Adipocyte (in vitro differentiated cells): ENCODE data around the gene PPP1R3D.
"Not testable (repeated sequence)": the region's sequence is repeated elsewhere in the genome, so short reads cannot be mapped to it uniquely, and the experiment has no call there.

Source experiments
- DNase-seq: peaks from one replicate; pipeline ENCODE4 v3.0.0-alpha.2; 2015; ENCODE audit warnings: low read depth
- H3K27me3 ChIP-seq: replicated peaks from 2 replicates; pipeline ENCODE4 v1.7.0; 2013; ENCODE audit warnings: mild to moderate bottlenecking, low read length, moderate library complexity; ENCODE audit not compliant: control insufficient read depth, insufficient read depth
- H3K36me3 ChIP-seq: 2 replicates; pipeline ENCODE4 v1.7.0; 2013; ENCODE audit warnings: low read length, mild to moderate bottlenecking, moderate library complexity; ENCODE audit not compliant: control insufficient read depth, insufficient read depth, severe bottlenecking
- H3K4me1 ChIP-seq: 2 replicates; pipeline ENCODE4 v1.7.0; 2013; ENCODE audit warnings: mild to moderate bottlenecking, low read length, moderate library complexity; ENCODE audit not compliant: control insufficient read depth, insufficient read depth
- H3K4me3 ChIP-seq: 2 replicates; pipeline ENCODE4 v1.7.0; 2013; ENCODE audit warnings: mild to moderate bottlenecking, low read length, moderate library complexity
- H3K9ac ChIP-seq: 2 replicates; pipeline ENCODE4 v1.7.0; 2013; ENCODE audit warnings: mild to moderate bottlenecking, low read length, moderate library complexity
- H3K9me3 ChIP-seq: 2 replicates; pipeline ENCODE4 v1.7.0; 2013; ENCODE audit warnings: mild to moderate bottlenecking, low read length, moderate library complexity; ENCODE audit not compliant: control insufficient read depth

The PPP1R3D gene

GRCh38 chr20:59911041-59911440 lies 29.1 kb downstream of the PPP1R3D start:
- no peaks in the 10 kb centered on the region for H3K4me1 ChIP-seq
- H3K9ac ChIP-seq, result no peak overlapping the region
- H3K27me3 ChIP-seq, result no peaks in the 10 kb centered on the region
- no peak for DNase-seq
- H3K4me3 ChIP-seq, result no peak overlapping the region
- no peaks in the 10 kb centered on the region for H3K36me3 ChIP-seq
- H3K9me3 ChIP-seq, result no peaks in the 10 kb centered on the region

DNA sequence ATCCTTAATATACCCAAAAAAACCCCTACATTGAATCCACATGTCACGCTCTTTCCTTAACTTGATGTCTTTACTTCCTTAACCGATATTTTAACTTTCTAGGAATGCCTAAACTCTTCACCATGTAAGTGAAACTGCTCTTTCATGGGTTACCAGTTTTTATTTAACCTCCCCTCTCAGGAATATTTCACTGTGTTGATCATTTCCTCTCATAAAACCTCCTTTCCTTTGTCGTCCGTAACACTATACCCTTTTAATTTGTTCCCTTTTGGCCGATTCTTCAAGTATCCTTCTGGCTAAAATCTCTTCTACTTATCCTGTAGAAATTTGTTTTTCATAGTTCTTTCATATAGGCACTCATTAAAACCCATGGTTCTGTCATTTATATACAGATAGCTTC lies 31.2 kb downstream of the PPP1R3D start:
- Histone ChIP-seq H3K4me3 (no peak overlapping the region), H3K9me3 (no peaks in the 10 kb centered on the region), H3K36me3 (no peaks in the 10 kb centered on the region), H3K9ac (no peak overlapping the region), H3K27me3 (no peaks in the 10 kb centered on the region), H3K4me1 (no peaks in the 10 kb centered on the region)
- no peak for DNase-seq

- H3K9ac ChIP-seq, result no peak overlapping the region
- H3K36me3 ChIP-seq, result no peaks in the 10 kb centered on the region
- H3K4me3 ChIP-seq, result no peak overlapping the region
- DNase-seq, result no peak
- H3K9me3 ChIP-seq, result no peaks in the 10 kb centered on the region
- no peaks in the 10 kb centered on the region for H3K4me1 ChIP-seq
- no peaks in the 10 kb centered on the region for H3K27me3 ChIP-seq
Measured at GRCh38 chr20:59903621-59904020, 36.5 kb downstream of the PPP1R3D start.

GRCh38 chr20:59902470-59902869 lies 37.6 kb downstream of the PPP1R3D start:
- no peaks in the 10 kb centered on the region for H3K9me3 ChIP-seq
- H3K36me3 ChIP-seq, result no peaks in the 10 kb centered on the region
- H3K27me3 ChIP-seq, result no peaks in the 10 kb centered on the region
- no peaks in the 10 kb centered on the region for H3K4me1 ChIP-seq
- H3K4me3 ChIP-seq, result no peak overlapping the region
- H3K9ac ChIP-seq, result no peak overlapping the region
- no peak for DNase-seq

GRCh38 chr20:59895908-59896307 lies 44.2 kb downstream of the PPP1R3D start:
- Histone ChIP-seq H3K4me3 (no peak overlapping the region), H3K27me3 (no peaks in the 10 kb centered on the region), H3K9me3 (no peaks in the 10 kb centered on the region), H3K9ac (no peak overlapping the region), H3K4me1 (no peaks in the 10 kb centered on the region), H3K36me3 (no peaks in the 10 kb centered on the region)
- no peak for DNase-seq

- H3K27me3 ChIP-seq, result no peaks in the 10 kb centered on the region
- no peak for DNase-seq
- H3K36me3 ChIP-seq, result no peaks in the 10 kb centered on the region
- no peaks in the 10 kb centered on the region for H3K4me1 ChIP-seq
- no peaks in the 10 kb centered on the region for H3K9me3 ChIP-seq
- H3K9ac ChIP-seq, result no peak overlapping the region
- H3K4me3 ChIP-seq, result no peak overlapping the region
Measured at GRCh38 chr20:59891581-59891980, 48.5 kb downstream of the PPP1R3D start.

GRCh38 chr20:59890035-59890434 lies 50.1 kb downstream of the PPP1R3D start:
- not testable (repeated sequence) for DNase-seq, H3K27me3 ChIP-seq, H3K36me3 ChIP-seq, H3K4me3 ChIP-seq, H3K4me1 ChIP-seq, H3K9ac ChIP-seq, H3K9me3 ChIP-seq

DNA sequence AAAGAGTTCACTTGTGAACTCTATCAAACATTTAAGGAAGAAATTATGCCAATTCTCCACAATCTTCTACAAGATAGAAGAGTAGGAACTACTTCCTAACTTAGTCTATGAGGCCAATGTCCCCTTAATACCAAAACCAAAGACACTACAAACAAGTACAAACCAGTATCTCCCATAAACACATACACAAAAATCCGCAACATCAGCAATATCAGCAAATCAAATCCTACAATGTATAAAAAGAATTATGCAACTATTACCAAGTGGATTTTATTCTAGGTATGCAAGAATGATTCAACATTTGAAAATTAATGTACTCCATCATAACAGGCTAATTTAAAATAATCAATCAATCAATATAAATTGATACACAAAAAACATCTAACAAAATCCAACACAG lies 52.1 kb downstream of the PPP1R3D start:
- no peak for DNase-seq
- Histone ChIP-seq H3K9ac (no peak overlapping the region), H3K4me1 (no peaks in the 10 kb centered on the region), H3K27me3 (no peaks in the 10 kb centered on the region), H3K36me3 (no peaks in the 10 kb centered on the region), H3K9me3 (no peaks in the 10 kb centered on the region), H3K4me3 (no peak overlapping the region)
